HG03558 (cell line): ENCODE measurements around the gene CDKN2D.
"Not testable (repeated sequence)": the region's sequence is repeated elsewhere in the genome, so short reads cannot be mapped to it uniquely, and the experiment has no call there.

Source experiments
- ATAC-seq: cut with Tn5 transposase; IDR thresholded peaks from one replicate; pipeline ENCODE4 v1.9.1; 2021; ENCODE audit warnings: moderate number of reproducible peaks; ENCODE audit not compliant: unreplicated experiment; ENCODE audit errors: extremely low read depth

Gene CDKN2D

DNA sequence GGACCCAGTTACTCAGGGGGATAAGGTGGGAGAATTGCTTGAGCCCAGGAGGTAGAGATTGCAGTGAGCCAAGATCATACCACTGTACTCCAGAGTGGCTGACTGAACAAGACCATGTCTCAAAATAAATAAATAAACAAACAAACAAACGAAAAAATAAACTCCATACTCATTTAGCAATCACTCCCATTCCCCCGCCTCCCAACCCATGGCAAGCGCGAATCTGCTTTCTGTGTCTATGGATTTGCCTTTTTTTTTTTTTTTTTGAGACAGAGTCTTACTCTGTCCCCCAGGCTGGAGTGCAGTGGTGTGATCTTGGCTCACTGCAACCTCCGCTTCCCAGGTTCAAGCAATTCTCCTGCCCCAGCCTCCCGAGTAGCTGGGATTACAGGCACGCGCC lies 41.9 kb downstream of the CDKN2D start:
- ATAC-seq = not testable (repeated sequence)

DNA sequence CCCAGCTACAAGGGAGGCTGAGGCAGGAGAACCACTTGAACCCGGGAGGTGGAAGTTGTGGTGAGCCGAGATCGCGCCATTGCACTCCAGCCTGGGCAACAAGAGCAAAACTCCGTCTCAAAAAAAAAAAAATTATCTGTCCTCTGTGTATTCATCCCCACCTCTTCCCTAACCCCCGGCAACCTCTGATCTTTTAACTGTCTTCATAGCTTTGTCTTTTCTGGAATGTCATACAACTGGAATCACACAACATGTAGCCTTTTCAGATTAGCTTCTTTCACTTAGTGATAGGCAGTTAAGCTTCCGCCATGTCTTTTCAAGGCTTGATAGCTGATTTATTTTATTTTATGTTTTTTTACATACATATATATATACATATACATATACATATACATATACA lies 43.1 kb downstream of the CDKN2D start:
- ATAC-seq = no peak

- ATAC-seq = no peak
Measured at GRCh38 chr19:10523135-10523636, 45.6 kb downstream of the CDKN2D start.

- no peak for ATAC-seq
Measured at GRCh38 chr19:10521461-10522171, 47.2 kb downstream of the CDKN2D start.

DNA sequence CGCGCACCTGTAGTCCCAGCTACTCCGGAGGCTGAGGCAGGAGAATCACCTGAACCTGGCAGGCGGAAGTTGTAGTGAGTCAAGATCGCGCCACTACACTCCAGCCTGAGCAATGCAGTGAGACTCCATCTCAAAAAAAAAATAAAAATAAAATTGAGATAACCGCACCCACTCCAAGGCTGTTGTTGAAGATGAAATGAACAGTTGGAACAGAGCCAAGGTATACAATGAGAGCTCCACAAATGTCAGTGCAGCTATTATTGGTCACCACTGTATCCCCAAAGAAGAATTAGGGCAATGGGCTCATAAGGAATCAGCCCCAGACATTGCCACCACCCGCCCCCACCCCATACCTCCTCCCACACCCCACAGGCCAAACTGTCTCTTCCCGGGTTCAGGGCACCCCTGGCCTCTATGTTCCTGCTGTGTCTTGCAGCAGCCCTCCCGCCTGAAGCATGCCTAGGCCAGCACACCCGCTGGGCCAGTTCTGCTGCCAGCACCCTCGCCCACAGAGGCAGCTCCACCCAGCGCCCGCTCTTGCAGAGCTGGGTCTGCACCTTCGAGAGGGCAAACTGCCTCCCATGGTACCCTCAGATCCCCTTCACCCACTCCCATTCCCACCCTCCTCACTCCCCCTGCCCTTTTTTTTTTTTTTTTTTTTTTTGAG lies 48.0 kb downstream of the CDKN2D start:
- no peak for ATAC-seq

GRCh38 chr19:10519421-10519820 lies 49.4 kb downstream of the CDKN2D start:
- no peak for ATAC-seq

DNA sequence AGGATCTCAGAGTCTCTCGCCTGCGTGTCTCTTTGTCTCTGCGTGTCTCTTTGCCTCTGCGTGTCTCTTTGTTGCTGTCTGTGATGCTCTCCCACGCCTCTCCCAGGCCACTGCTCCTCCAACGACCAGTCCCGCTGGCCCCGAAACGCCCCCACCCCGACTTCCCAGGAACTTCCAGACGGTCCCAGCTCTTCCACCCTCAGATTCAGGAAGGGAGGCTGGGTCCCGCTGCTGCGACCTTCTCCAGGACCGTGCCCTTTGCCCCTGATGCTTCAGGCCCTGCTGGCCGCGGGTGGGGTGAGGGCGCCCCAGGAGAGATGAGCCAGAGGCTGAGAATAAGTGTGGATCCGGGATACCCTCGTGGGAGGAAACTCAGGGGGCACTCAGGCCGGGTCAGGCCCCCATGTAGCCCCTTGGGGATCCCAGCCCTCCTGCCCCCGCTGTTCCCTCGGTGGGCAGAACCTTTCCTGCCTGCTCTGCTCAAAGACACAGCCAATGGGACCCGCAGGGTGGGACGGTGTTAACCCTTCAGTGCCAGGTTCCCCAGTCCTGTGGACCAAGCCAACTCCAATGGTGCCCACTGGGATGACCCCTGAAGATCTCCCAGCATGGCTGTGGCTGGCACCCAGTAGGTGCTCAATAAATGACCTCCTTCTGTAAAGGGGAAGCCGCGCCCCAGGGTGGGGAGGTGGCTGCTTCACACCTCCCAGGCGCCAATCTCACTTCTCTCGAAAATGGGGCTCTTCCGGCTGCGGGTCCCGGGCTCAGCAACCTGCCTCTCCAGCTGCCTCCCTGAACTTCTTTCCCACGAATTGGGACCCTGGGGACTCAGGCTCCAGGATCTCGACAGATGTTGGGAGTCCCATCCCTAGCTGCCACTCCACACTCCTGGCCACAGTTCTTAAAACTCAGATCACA lies 50.1 kb downstream of the CDKN2D start:
- no peak for ATAC-seq

DNA sequence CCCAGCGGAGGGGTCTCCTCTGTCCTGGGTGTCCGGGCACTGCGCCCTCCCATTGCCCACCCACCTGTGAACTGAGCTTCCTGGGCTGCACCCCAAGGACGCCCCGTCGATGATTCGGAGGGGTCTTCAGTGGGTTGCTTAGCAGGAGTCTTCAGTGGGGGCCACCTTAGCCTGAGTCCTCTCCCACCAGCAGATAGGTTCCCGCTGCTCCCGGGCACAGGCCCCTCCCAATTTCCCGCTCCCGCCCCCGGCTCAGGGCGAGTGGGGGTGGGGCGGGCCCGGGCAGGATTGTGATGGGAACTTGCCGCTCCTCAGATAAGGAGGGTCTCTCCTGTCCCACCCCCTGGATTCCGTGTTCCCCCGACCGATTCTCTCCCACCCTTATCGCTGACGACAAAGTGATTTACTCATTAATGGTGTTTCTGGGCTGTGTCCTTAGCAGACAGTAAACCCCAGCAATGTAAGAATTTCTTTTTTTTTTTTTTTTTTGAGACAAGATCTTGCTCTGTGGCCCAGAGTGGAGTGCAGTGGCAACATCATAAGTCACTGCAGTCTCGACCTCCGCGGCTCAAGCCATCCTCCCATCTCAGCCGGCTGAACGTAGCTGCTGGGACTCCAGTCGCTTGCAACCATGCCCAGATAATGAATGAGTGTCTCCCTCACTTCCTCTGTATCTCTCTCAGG lies 50.9 kb downstream of the CDKN2D start:
- ATAC-seq = no peak

GRCh38 chr19:10517361-10517759 lies 51.4 kb downstream of the CDKN2D start, which contains the start of gene S1PR5:
Gene S1PR5 (minus strand): TSS chr19:10517447. CDS start chr19:10515011, 2,436 bp downstream.
- no peak for ATAC-seq

- no peak for ATAC-seq
Measured at GRCh38 chr19:10516671-10517286, 52.0 kb downstream of the CDKN2D start.
